HG03354 (cell line): ENCODE data around the gene ATRX.
"Not testable (repeated sequence)": the region's sequence is repeated elsewhere in the genome, so short reads cannot be mapped to it uniquely, and the experiment has no call there.

Source experiments
- ATAC-seq: cut with Tn5 transposase; IDR thresholded peaks from one replicate; pipeline ENCODE4 v1.9.1; 2021; ENCODE audit warnings: mild to moderate bottlenecking; ENCODE audit not compliant: unreplicated experiment, poor library complexity, severe bottlenecking

Gene ATRX

DNA sequence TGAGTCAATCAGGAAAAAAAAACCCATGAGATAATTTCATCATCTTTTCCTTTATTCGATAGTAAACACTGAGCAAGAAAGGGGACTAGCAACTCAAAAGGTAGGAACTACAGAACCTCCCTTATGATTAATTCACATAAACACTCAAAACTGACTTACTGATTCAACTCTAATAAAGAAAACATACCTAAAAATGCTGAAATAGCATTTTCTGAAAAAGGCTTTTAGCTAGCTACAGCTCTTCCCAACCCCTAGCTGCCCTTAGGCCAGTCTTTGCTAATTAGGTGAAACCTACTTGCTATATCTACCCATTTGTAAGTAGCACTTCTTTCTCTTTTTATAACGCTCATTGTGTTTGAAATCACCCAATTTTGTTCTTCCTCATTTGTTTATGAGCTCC is 150.6 kb downstream of the ATRX start:
- no peak for ATAC-seq

DNA sequence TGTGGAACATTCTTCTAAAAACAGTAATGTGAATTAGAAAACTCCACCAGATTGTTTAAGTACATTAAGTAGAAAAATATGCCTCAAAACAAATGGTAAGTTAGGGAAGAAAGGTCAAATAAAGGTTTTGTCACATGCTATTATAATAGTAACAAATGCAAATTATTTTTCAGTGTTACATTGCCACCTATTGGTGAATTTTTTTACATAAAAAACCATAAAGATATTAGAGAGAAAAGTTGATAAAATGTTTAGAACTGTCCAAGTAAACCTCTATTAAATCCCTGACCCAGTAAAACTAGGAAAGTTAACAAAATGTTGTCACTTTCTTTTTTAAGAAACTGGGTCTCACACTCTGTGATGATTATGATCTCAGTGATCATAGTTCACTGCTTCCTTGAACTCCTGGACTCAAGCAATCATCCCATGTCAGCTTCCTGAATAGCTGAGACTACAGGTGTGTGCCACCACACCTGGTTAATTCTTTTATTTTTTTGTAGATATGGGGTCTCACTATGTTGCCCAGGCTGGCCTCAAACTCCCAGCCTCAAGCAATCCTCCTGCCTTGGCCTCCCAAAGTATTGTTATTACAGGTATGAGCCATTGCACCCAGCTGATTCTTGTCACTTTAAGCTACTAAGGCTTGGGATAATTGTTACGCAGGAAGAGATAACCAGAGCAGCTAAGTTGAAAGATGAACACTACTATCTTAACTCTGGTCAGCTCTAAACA is 157.6 kb downstream of the ATRX start:
- ATAC-seq = no peak

DNA sequence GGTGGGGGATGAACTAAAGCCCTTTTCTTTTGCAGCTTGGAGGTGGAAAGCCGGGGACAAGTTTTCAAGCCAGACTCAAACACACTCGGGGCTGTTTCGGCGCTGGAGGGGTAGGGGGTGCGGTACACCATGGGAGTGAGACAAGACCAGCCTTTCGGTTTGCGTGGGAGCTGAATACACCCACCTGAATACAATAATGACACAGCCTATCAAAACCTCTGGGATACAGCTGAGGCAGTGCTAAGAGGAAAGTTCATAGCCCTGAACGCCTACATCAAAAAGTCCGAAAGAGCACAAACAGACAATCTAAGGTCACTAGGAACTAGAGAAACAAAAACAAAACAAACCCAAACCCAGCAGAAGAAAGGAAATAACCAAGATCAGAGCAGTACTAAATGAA is 163.3 kb downstream of the ATRX start:
- ATAC-seq = no peak

DNA sequence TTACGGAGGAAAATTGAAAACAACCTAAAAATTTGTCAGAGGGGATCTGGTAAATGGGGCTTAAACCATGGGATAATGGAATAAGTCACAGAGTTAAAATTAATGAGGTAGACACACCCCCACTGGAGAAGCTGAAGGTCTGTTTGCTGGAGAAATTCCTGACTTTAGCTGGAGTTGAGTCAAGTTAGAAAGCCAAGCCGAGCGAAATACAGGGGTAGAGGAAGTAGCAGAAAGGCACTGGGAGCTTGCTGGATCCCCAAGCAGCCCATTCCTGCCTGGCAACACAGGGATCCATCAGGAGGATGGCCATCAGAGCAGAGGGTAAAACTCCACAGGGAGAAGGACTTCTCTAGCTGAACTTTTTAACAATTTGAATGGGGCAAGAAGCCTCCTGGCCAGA is 163.8 kb downstream of the ATRX start:
- no peak for ATAC-seq

DNA sequence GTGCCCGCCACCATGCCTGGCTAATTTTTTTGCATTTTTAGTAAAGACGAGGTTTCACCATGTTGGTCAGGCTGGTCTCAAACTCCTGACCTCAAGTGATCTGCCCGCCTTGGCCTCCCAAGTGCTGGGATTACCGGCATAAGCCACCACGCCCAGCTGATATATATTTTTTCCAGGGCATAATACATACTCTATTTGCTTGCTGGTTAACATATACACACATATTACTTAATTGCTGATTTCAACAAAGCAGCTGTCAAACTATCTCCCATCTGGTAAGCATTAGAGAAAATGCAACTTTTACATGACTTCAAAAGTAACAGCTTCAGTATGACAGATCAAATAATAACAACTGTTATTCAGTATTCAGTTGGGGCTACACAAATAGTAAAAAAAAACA is 164.6 kb downstream of the ATRX start:
- ATAC-seq = not testable (repeated sequence)

DNA sequence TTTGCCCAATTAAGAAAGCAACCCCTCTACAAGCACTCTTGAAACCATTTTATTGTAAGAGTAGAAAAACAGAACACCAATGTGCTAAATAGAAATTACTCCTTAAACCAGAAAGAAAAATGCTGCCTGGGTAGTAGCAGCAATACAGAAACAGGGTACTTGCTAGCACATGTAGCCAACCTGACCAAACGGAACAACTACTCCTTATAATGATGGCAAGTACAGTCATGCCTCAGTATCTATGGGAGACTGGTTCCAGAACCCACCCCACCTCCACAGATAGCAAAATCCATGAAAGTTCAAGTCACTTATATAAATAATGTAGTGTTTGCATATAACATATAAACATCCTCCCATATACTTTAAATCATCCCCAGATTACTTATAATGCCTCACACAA is 168.8 kb downstream of the ATRX start:
- ATAC-seq = no peak

DNA sequence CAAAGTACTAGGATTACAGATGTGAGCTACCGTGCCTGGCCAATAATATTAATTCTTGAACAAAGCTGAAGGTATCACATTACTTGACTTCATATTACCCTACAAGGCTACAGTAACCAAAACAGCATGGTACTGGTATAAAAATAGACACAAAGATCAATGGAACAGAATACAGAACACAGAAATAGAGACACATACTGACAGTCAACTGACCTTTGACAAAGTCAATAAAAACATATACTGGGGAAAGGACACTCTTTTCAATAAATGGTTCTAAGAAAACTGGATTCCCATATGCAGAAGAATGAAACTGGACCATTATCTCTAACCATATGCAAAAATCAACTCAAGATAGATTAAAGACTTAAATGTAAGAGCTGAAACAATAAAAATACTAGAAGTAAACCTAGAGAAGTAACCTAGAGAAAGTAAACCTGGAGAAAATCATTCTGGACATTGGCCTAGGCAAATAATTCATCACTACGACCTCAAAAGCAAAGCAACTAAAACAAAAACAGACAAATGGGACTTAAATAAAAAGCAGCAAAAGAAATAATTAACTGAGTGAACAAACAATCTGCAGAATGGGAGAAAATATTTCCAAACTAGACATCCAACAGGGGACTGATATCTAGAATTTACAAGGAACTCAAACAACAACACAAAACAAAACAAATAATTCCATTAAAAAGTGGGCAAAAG is 182.2 kb downstream of the ATRX start:
- ATAC-seq = no peak

GRCh38 chrX:77597511-77597910 is 188.5 kb downstream of the ATRX start:
- no peak for ATAC-seq

DNA sequence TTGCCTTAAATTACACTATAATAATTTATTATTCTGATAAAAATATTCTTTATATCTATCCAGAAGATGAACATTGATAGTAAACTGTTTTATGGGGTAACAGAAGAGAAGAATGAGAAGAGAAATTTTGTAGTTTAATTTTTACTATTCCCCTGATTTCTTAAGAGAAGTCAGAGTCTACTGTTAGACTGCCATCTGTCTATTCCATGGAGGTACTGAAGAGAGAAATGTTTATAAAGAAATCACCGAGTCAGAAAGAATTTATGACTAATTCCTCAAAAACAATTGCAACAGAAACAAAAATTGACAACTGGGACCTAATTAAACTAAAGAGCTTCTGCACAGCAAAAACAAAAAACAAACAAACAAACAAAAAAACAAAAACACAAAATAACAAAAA is 188.9 kb downstream of the ATRX start:
- ATAC-seq = no peak

GRCh38 chrX:77595848-77596247 is 190.2 kb downstream of the ATRX start:
- ATAC-seq = no peak

- ATAC-seq = no peak
These were observed 213.7 kb downstream of the ATRX start for GRCh38 chrX:77572322-77572721.

DNA sequence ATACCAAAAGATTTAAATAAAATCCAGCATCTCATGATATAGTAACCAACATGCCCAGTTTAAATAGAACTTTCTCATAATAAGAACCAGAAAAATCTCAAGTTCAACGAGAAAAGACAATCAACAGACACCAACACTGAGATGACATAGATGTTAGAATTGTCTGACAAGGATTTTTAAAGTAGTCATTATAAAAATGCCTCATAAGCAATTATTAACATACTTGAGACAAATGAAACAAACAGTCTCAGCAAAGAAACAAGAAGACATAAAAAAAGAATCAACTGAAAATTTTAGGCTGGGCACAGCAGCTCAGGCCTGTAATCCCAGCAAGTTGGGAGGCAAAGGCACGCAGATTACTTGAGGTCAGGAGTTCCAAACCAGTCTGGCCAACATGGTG is 220.7 kb downstream of the ATRX start:
- ATAC-seq = no peak

GRCh38 chrX:77564823-77565222 is 221.2 kb downstream of the ATRX start:
- ATAC-seq = no peak

DNA sequence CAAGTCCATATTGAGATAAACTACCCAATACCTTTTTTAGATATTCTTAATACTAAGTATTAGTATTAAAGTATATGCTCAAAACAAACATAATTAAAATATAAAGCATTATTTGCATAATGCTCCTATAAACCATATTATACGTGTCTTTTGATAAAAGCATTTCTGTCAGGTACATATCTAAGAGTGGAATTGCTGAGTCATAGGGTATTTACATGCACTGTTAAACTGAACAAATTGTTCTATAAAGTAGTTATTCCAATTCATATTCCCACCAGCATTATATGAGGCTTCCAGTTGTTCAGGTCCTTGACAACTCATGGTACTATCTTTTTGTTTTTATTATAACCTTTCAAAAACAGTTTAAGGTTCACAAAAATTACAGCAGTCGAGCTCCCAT is 224.6 kb downstream of the ATRX start:
- ATAC-seq = no peak

GRCh38 chrX:77556276-77556675 is 229.7 kb downstream of the ATRX start:
- ATAC-seq = no peak

DNA sequence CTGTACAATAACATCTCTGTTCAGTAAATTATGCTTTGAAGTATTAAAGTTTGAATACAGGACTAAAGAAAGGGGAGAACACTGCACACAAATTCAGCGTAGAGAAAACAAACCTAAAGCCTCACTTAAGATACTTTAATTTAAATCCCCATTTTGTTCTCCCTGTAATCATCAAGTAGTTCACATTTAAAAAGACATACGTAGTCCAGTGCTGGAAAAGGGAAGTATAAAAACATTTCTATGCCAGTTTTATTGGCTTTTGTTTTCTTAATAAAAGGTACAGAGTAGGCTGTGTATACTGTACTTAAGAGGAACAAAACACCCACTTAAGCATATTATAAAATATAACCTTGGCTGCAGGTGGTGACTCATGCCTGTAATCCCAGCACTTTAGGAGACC is 237.3 kb downstream of the ATRX start:
- no peak for ATAC-seq

DNA sequence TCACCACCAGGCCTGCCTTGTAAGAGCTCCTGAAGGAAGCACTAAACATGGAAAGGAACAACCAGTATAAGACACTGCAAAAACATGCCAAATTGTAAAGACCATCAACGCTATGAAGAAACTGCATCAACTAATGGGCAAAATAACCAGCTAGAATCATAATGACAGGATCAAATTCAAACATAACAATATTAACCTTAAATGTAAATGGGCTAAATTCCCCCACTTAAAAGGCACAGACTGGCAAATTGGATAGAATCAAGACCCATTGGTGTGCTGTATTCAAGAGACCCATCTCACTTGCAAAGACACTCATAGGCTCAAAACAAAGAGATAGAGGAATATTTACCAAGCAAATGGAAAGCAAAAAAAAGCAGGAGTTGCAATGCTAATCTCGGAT is 246.2 kb downstream of the ATRX start:
- ATAC-seq = not testable (repeated sequence)

- not testable (repeated sequence) for ATAC-seq
These were observed 254.8 kb downstream of the ATRX start for GRCh38 chrX:77531261-77531660.

DNA sequence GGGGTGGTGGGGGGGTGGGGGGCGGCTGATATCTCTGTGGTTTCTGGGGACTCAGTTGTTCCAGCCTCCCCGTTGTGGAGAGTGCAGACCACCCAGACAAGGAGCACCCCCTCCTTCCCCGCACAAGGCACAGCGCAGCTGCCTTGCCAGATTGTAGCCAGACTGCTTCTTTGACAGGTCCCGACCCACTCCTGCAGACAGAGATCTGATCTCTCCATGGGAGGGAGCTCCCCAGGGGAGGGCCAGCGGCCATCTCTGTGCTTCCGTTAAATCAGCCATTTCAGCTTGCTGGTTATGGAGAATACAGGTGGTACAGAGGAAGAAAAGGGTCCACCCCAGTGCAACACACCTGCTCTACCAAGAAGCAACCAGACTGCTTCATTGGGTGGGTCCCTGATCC is 258.0 kb downstream of the ATRX start:
- ATAC-seq = no peak

- no peak for ATAC-seq
These were observed 258.6 kb downstream of the ATRX start for GRCh38 chrX:77527233-77528001.

DNA sequence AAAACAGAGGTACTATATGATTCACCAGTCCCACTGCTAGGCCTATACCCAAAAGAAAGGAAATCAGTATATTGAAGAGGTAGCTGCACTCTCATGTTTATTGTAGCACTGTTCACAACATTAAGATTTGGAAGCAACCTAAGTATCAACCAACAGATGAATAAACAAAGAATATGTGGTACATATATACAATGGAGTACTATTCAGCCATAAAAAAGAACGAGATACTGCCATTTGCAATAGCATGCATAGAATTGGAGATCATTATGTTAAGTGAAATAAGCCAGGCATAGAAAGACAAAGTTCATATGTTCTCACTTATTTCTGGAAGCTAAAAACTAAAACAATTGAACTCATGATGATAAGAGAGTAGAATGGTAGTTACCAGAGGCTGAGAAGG is 266.3 kb downstream of the ATRX start:
- no peak for ATAC-seq
